Mucosa of descending colon (tissue), 3 donors: ENCODE measurements around the gene NOC2L. TPM values are rescaled to one million over a fixed set of nuclear protein-coding genes. Genes with fewer than 3 reads are reported as not detected.
"Not testable (repeated sequence)": the region's sequence is repeated elsewhere in the genome, so short reads cannot be mapped to it uniquely, and the experiment has no call there.

ENCODE experiments used
- ATAC-seq: fragments of 200-7000 bp; cut with Tn5 transposase; one replicate; pipeline ENCODE4 v1.9.1; 2020; ENCODE audit warnings: mild to moderate bottlenecking, moderate library complexity
- DNase-seq, 3 donors: peaks; one replicate each; pipeline ENCODE4 v3.0.0-alpha.2; 2020
- H3K36me3 ChIP-seq: fragments of 200-600 bp; one replicate; pipeline ENCODE4 v1.8.0; 2021; ENCODE audit warnings: low read depth, mild to moderate bottlenecking
- H3K4me1 ChIP-seq: fragments of 200-600 bp; one replicate; pipeline ENCODE4 v1.8.0; 2021; ENCODE audit warnings: low read depth, mild to moderate bottlenecking
- H3K4me3 ChIP-seq: fragments of 200-600 bp; one replicate; pipeline ENCODE4 v1.8.0; 2021; ENCODE audit warnings: mild to moderate bottlenecking
- H3K9me3 ChIP-seq: fragments of 200-600 bp; one replicate; pipeline ENCODE4 v1.8.0; 2021; ENCODE audit warnings: mild to moderate bottlenecking
- CTCF ChIP-seq: fragments of 200-600 bp; IDR thresholded peaks from one replicate; pipeline ENCODE4 v1.8.0; 2022; ENCODE audit warnings: antibody characterized with exemption, mild to moderate bottlenecking
- intact Hi-C, 2 donors: fragments of 100-400 bp; cut with DNase I in 1 of 2; cut with micrococcal nuclease in 1 of 2; formaldehyde crosslinking; loops; one replicate each; pipeline versions ENCODE4 v1.11.0 to v1.11.1; 2022; cut with DNase I, micrococcal nuclease
- total RNA-seq, 3 donors: library from RNA; stranded (reverse); fragmentation: NEBNext Ultra II Directional in 2 of 3; extraction: Animal tissue kit (Norgen Biotek cat#: 25700) in 2 of 3; gene quantifications; one replicate each; pipeline versions ENCODE4 v1.2.1 to v1.2.4, GENCODE V29; 2021 to 2023
- donor health status: DM: no; HTN: no; CAD: no; lungs with moderate emphysema.
- donor health status: DM: no; HTN: no; CAD: no.
- donor health status: DM: no; HTN: yes; CAD: no.

The NOC2L gene
- total RNA-seq, 3 donors from 2014 or later = 47.3 to 56.2 (median 54.6) TPM

- H3K36me3 ChIP-seq = no peaks in the 10 kb centered on the region
- H3K4me3 ChIP-seq = no peak overlapping the region
- DNase-seq = peak in 2 of 3 donors; percentile 21 to 46
- H3K4me1 ChIP-seq = peaks cover 21% of the 10 kb centered on the region
- no peak for TF ChIP-seq CTCF
- ATAC-seq = no peak
- intact Hi-C loops = no loop called here
- H3K9me3 ChIP-seq = peaks cover 6% of the 10 kb centered on the region
Observed at GRCh38 chr1:995665-996633, 36.9 kb upstream of the NOC2L start.

GRCh38 chr1:994546-994945, 35.5 kb upstream of the NOC2L start:
- H3K4me3 ChIP-seq, H3K9me3 ChIP-seq, intact Hi-C loops, ATAC-seq, H3K36me3 ChIP-seq, DNase-seq: not testable (repeated sequence)
- peaks cover 13% of the 10 kb centered on the region for H3K4me1 ChIP-seq

GRCh38 chr1:993379-993995, 34.4 kb upstream of the NOC2L start:
- intact Hi-C loops = no loop called here
- Histone ChIP-seq H3K4me1 (peaks cover 4% of the 10 kb centered on the region), H3K4me3 (no peak overlapping the region), H3K9me3 (peaks cover 6% of the 10 kb centered on the region), H3K36me3 (no peaks in the 10 kb centered on the region)
- ATAC-seq = no peak
- peak in 1 of 3 donors; percentile 40 for DNase-seq
- no peak for TF ChIP-seq CTCF

GRCh38 chr1:992362-992761, 33.3 kb upstream of the NOC2L start:
- DNase-seq = no peak
- H3K4me1 ChIP-seq = no peaks in the 10 kb centered on the region
- no peaks in the 10 kb centered on the region for H3K36me3 ChIP-seq
- intact Hi-C loops = no loop called here
- peaks cover 6% of the 10 kb centered on the region for H3K9me3 ChIP-seq
- H3K4me3 ChIP-seq = no peak overlapping the region
- TF ChIP-seq CTCF = no peak
- ATAC-seq = no peak

GRCh38 chr1:991895-992294, 32.8 kb upstream of the NOC2L start:
- TF ChIP-seq CTCF = no peak
- no peak for ATAC-seq

GRCh38 chr1:991275-991674, 32.2 kb upstream of the NOC2L start:
- H3K36me3 ChIP-seq, H3K9me3 ChIP-seq, ATAC-seq, H3K4me1 ChIP-seq, H3K4me3 ChIP-seq, intact Hi-C loops, DNase-seq: not testable (repeated sequence)

More at GRCh38 chr1:991895-992294, 32.8 kb upstream of the NOC2L start:
- no peak overlapping the region for H3K4me3 ChIP-seq
- intact Hi-C loops = no loop called here
- no peak for DNase-seq
- no peaks in the 10 kb centered on the region for H3K4me1 ChIP-seq
- no peaks in the 10 kb centered on the region for H3K36me3 ChIP-seq
- peaks cover 6% of the 10 kb centered on the region for H3K9me3 ChIP-seq

GRCh38 chr1:988061-988460, 29.0 kb upstream of the NOC2L start:
- ATAC-seq, DNase-seq, H3K9me3 ChIP-seq, H3K4me3 ChIP-seq, H3K36me3 ChIP-seq, H3K4me1 ChIP-seq: not testable (repeated sequence)
- intact Hi-C loops = loop anchor here (5.0 to 10.0 kb wide), 2 partner anchors 74 to 77 kb away; no protein-coding TSS in a partner anchor
